Measurements from ENCODE around the gene ALB. TPM values are rescaled to one million over a fixed set of nuclear protein-coding genes. Genes with fewer than 3 reads are reported as not detected.

ALB gene
- total RNA-seq, 2 donors from 2014 or later, result not detected

DNA sequence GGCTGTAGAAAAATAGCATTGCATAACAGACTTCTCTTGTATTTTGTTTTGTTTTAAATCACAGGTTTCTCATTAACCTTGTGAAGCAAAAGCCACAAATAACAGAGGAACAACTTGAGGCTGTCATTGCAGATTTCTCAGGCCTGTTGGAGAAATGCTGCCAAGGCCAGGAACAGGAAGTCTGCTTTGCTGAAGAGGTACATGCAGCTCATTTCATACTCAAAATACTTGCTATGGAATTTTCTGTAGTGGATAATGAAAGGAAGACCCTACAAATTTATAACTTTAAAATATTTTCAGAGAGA, 49.6 kb downstream of the ALB start:
- DNase-seq (ENCODE audit: low spot score in 2 of 2) (no peak), ATAC-seq (no peak)
- Mint-ChIP-seq H3K36me3 (no peaks in the 10 kb centered on the region), H3K27ac (no peak overlapping the region), H3K9me3 (peaks cover 0 to 3% of the 10 kb centered on the region in 2 donors)

GRCh38 chr4:73454920-73455319, 50.8 kb downstream of the ALB start:
- Mint-ChIP-seq H3K36me3 (no peaks in the 10 kb centered on the region), H3K9me3 (peaks cover 0 to 3% of the 10 kb centered on the region in 2 donors), H3K27ac (no peak overlapping the region)
- ATAC-seq (no peak), DNase-seq (ENCODE audit: low spot score in 2 of 2) (no peak)

DNA sequence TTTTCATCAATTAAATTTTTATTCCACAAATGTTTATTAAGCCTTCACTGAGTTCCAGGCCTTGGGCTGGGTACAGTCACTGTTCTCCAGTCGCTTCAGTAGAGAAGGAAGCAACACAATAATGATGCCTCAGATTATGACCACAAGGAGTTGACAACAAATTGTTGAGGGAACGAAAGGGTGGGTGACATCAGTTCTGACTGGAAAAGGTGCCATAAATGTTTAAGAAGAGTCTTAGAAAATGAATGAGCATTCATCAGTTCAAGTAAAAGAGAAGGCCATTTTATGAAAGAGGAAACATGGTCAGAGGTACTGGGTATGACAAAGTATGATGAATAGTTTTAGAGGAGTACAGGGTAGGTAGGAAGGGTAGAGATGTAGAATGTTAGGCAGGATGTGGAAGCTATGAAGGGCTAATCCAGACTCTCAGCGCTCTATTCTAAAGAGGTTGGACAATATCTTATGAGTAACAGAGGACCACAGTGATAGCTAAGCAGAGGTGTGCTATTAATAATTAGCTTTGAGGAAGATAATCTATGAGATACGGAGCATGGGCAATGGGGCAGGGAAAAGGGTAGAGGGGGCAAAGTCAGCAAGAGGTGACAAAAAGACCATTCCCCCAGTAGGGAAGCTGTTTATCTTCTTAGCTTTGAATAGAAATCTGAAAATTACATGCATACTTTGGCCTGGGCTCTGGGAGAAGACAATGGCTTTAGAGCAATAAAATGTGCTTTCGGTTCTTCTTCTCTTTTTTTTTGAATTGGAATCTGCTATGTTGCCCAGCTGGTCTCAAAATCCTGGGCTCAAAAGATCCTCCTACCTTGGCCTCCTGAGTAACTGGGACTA, 52.3 kb downstream of the ALB start:
- no peak overlapping the region for H3K27ac Mint-ChIP-seq
- H3K9me3 Mint-ChIP-seq, result peaks cover 0 to 3% of the 10 kb centered on the region in 2 donors
- DNase-seq (ENCODE audit: low spot score in 2 of 2) (no peak), ATAC-seq (no peak)
- H3K36me3 Mint-ChIP-seq, result no peaks in the 10 kb centered on the region

DNA sequence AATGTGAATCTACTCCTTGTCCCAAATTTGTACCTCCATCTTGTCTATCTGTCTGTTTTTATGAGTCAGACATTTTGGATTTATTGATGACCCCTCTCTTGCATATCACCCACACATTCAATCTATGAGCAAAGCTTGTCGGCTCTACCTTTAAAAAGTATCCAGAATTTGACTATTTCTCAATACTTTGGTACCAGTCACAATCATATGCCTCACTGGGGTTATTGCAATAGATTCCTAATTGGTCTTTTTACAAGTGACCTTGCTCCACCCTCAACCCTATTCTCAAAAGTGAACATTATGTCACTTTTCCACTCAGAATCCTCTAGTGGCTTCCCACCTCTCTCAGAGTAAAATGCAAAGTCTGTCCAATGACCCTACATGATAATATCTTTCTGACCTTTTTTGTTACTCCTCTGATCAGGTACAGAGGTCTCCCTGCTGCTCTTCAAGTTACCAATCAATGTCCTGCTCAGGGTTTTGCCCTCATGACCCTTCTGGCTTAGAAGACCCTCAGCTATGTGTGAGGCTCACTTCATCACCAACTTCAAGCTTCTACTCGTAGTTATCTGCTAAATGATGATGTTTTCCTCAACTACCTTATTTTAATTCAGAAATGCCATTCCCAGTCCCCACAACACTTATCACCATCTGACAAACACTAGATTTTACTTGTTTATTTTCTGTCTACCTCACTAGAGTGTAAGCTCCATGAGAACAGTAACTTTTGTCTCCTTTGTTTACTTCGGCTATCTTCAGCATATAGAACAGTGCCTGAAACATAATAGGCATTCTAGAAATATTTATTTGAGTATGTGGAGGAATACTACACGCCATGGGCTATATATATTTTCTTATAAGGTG, 54.3 kb downstream of the ALB start:
- DNase-seq (ENCODE audit: low spot score in 2 of 2), result no peak
- H3K36me3 Mint-ChIP-seq, result no peaks in the 10 kb centered on the region
- no peak for ATAC-seq
- no peak overlapping the region for H3K27ac Mint-ChIP-seq
- H3K9me3 Mint-ChIP-seq, result peaks cover 0 to 3% of the 10 kb centered on the region in 2 donors

GRCh38 chr4:73459048-73459421, 54.9 kb downstream of the ALB start:
- DNase-seq (ENCODE audit: low spot score in 2 of 2) (no peak), ATAC-seq (no peak)
- H3K9me3 Mint-ChIP-seq, result peaks cover 0 to 3% of the 10 kb centered on the region in 2 donors
- H3K27ac Mint-ChIP-seq, result no peak overlapping the region
- no peaks in the 10 kb centered on the region for H3K36me3 Mint-ChIP-seq

- ATAC-seq, result no peak
- no peak overlapping the region for H3K27ac Mint-ChIP-seq
Observed at GRCh38 chr4:73460913-73461522, 56.9 kb downstream of the ALB start.

DNA sequence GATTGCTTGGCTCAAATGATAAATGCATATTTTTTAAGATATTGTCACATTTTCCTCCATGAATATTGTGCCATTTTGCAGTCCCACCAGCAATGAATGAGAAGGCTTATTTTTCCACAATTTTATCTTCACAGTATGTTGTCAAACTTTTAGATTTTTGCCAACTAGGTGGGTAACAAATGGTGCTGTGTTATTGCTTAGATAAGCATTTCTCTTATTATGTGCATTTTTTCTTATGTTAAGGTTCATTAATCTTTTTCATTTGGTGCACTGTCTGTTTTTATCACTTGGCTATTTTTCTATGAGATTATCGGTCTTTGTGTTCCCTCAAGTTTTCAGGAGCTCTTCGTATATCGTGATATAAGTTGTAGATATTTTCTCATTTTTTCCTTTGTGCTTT, 64.1 kb downstream of the ALB start:
- Mint-ChIP-seq H3K36me3 (no peaks in the 10 kb centered on the region), H3K27ac (no peak overlapping the region), H3K9me3 (peaks cover 0 to 15% of the 10 kb centered on the region in 2 donors)
- no peak for DNase-seq (ENCODE audit: low spot score in 2 of 2)
- no peak for ATAC-seq

More at GRCh38 chr4:73460913-73461522, 56.9 kb downstream of the ALB start:
- H3K36me3 Mint-ChIP-seq, result no peaks in the 10 kb centered on the region
- H3K9me3 Mint-ChIP-seq, result peaks cover 0 to 3% of the 10 kb centered on the region in 2 donors
- no peak for DNase-seq (ENCODE audit: low spot score in 2 of 2)

DNA sequence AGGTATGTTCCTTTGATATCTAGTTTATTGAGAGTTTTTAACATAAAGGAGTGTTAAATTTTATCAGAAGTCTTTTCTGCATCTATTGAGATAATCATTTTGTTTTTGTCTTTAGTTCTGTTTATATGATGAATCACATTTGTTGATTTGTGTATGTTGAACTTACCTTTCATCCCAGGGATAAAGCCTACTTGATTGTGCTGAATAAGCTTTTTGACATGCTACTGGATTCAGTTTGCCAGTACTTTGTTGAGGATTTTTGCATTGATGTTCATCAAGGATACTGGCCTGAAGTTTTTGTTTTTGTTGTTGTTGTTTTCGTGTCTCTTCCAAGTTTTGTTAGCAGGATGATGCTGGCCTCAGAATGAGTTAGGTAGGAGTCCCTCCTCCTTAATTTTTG, 66.6 kb downstream of the ALB start:
- no peak overlapping the region for H3K27ac Mint-ChIP-seq
- ATAC-seq, result no peak
- DNase-seq (ENCODE audit: low spot score in 2 of 2), result no peak
- H3K36me3 Mint-ChIP-seq, result peaks cover 0 to 13% of the 10 kb centered on the region in 2 donors
- H3K9me3 Mint-ChIP-seq, result peaks cover 0 to 24% of the 10 kb centered on the region in 2 donors

Other genes starting within 250 kb of the ALB start
- gene ANKRD17, start 145.5 kb upstream of the ALB start, total RNA-seq, result 10 to 100 TPM; 39.1 to 73.9 TPM
- not detected for gene AFP, start 31.9 kb downstream of the ALB start, total RNA-seq
- not detected for gene AFM, start 77.5 kb downstream of the ALB start, total RNA-seq
- not detected for gene RASSF6, start 216.1 kb downstream of the ALB start, total RNA-seq

Data from activated naive CD4-positive, alpha-beta T cell treated with anti-CD3 and anti-CD28 coated beads, Interleukin-2, amount 50 U/mL, for 72 hours (primary cell).